GM15510 (cell line): ENCODE data around the gene OR56B1.

Experiments
- POLR2A ChIP-seq: IDR thresholded peaks from 3 replicates; pipeline ENCODE4 v1.6.1; 2011; ENCODE audit warnings: borderline replicate concordance; ENCODE audit not compliant: insufficient read length; ENCODE audit errors: extremely low read depth

The OR56B1 gene

GRCh38 chr11:5713695-5714094 lies 22.6 kb upstream of the OR56B1 start:
- TF ChIP-seq POLR2A = no peak

DNA sequence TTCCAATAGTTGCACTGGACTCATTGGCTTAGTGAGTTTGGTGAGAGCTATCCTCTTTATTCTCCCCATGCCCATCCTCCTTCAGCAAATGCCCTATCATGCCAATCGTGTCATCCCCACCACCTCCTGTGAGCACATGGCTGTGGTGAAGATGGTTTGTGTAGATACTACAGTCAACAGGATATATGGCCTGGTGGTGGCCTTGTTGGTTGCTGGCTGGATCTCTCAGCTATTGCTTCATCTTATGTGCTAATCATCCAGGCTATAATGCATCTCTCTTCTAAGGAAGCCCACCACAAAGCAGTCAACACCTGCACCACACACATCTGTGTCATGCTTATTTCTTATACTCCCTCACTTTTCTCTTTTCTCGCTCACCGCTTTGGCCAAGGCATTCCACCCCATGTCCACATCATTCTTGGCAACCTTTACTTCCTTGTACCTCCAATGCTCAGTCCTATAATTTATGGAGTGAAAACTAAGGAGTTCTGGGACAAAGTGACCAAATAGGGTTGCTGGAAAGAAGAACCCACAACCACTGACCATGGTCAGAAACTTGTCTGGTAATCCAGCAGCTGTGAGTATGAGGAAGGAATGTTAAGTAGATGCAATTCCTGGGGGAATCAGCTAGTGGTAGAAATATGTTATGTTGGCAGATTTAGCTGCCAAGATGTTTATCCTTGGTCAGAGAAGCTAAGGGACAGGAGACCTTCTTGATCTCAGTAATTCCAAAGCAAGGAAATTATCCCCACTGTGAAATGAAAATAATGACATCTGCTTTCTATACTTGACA lies 16.3 kb upstream of the OR56B1 start:
- TF ChIP-seq POLR2A = no peak

DNA sequence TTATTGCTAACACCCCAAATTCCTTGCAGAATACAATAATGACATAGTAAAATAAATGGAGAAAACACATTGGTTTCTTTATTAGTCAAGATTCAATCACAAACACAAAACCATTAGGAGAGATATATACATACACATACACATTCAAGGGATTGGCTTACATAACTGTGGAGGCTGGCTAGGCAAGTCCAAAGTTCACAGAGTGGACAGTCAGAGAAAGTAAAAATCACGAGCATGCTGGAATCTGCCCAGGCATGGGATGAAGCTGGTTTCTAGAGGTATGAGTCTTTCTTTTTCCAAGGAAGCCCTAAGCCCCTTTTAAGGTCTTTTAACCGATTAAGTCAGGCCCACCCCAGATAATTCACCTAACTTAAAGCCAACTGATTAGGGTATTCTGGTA lies 13.6 kb upstream of the OR56B1 start:
- no peak for TF ChIP-seq POLR2A

DNA sequence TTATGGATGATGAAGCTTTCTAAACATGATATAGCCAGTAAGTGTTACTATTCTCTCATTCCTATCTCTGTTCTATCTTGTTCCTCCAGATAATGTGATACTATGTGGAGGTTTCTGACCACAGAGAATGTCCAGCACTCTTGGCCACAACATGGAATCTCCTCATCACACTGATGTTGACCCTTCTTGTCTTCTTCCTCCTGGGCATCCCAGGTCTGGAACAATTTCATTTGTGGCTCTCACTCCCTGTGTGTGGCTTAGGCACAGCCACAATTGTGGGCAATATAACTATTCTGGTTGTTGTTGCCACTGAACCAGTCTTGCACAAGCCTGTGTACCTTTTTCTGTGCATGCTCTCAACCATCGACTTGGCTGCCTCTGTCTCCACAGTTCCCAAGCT lies 9.9 kb upstream of the OR56B1 start:
- TF ChIP-seq POLR2A = no peak

DNA sequence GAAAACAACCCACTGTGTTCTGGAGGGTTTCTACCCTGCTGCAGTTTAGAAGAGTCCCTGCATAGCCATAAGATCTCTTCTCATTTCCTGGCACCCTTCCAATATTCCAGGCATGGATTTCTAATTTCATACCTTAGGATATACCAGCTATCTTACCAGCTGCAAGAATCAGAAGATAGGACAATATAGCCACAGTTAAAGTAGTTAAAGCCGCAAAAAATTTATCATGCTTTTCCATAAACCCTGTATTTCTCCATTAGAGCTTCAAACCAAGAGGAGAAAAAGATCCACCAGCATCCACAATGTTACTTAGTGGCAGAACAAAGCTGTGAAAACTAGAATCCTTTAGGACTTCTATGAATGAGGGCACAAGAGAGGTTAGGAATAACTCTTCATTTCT lies 8.6 kb upstream of the OR56B1 start:
- no peak for TF ChIP-seq POLR2A

- no peak for TF ChIP-seq POLR2A
Observed at GRCh38 chr11:5737091-5737490, 843 bp downstream of the OR56B1 start.

DNA sequence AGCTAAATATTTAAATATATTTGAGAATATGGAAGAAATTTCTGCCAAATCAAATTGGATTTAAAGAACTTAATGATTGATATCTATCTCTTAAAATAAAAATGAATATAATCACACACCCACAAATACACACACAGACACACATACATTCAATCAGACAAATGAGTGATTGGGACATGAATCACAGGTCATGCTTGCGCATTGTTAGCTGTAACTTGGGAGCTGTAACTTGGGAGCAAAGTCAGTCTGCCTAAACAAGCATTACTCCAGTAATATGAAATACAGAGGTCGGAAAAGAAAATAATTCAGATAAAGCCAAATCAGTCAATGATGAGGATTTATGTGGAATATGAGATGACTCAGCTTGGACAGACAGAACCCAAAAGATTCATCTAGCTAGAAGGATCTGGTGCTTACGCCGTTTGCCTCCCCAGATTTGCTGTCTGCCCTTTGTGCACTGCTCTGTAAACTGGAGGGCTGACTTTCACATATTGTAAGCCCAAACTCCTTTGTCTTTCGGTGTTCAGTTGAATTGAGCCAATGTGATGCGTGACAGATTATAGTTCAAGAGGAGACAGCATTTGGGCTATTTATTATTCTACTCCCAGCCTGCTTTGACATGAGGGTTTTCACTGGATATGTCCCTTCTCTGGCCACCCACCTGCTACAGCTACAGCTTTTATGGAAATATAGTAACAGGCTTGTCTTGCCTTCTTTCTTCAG lies 1.6 kb downstream of the OR56B1 start:
- TF ChIP-seq POLR2A = no peak

- TF ChIP-seq POLR2A = no peak
Observed at GRCh38 chr11:5738431-5738830, 2.2 kb downstream of the OR56B1 start.

GRCh38 chr11:5746614-5747013 lies 10.4 kb downstream of the OR56B1 start:
- no peak for TF ChIP-seq POLR2A

DNA sequence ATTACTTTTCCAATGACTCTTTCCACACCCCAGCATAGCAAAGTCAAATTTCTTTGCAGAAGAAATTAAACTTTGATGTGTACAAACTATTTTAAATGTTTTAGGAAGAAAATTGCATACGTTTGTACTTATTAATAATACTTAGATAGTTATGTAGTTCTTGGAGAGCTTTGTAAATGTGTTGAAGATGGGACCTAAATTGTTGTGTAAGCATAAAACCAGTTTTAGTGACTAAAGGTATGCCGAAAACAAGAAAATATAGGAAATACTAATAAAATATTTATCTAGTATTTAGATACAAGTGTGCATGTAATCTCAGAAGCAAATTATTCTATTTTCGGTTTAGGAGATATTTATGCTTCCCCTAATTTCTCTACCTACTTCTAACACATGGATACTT lies 13.6 kb downstream of the OR56B1 start:
- TF ChIP-seq POLR2A = no peak

DNA sequence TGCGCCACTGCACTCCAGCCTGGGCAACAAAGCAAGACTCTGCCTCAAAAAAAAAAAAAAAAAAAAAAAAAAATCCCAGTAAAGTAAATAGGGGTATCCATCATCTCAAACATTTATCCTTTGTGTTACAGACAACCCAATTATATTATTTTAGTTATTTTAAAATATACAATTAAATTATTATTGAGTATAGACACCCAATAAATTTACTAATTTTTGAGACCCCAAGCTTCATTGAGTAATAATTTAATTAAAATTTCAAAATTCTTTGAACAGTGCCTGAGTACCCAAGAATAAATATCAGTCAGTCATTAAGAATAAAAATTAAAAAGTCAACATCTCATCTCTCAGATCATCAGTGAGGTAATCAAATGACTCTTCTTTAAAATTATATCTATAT lies 17.7 kb downstream of the OR56B1 start, which contains the start of gene OR52N4:
Gene OR52N4, plus strand, starts transcription at position 301 of the 400 bp plus-strand sequence. CDS start 498 bp downstream, outside the sequence.
- no peak for TF ChIP-seq POLR2A

DNA sequence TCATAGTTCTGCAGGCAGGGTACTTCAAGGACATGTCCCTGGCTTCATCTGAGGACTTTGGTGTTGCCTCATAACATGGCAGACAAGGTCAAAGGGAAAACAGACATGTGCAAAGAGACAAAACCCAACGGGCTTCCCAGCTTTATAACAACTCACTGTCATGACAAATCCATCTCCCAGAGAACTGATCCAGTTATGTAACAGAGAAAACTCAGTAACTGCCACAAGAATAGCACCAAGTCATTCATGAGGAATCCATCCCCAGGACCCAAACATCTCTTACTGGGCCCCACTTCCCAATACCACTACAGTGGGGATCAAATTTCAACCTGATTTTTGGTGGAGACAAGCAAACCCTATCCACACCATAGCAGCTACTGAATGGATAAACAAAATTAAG lies 30.8 kb downstream of the OR56B1 start:
- no peak for TF ChIP-seq POLR2A

DNA sequence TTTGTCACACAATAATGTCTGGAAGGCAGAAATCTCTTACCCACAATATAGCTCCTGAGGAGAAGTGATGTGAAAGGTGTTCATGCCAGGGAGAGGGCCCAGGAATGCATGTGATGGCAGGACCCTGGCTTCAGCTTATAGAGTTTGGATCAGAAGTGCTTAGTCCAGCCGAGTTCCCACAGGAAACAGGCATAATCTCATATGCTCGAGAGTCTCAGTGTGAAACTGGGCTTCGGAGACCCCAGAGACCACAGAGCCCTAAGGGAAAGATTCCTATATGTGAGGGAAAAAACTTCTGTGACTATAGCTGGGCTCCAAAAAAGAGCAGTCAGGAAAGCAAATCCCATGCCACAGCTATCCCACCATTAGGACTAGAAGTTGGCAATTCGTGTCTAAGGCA lies 47.0 kb downstream of the OR56B1 start, which contains the start of gene OR52N5:
Gene OR52N5, minus strand, starts transcription at position 101 of the 400 bp plus-strand sequence. CDS start 4,721 bp downstream, outside the sequence.
- no peak for TF ChIP-seq POLR2A
